Measurements from ENCODE around the gene ETV1. TPM values are rescaled to one million over a fixed set of nuclear protein-coding genes. Genes with fewer than 3 reads are reported as not detected.

The ETV1 gene
- polyA plus RNA-seq, 1 experiment = 5.4 TPM

DNA sequence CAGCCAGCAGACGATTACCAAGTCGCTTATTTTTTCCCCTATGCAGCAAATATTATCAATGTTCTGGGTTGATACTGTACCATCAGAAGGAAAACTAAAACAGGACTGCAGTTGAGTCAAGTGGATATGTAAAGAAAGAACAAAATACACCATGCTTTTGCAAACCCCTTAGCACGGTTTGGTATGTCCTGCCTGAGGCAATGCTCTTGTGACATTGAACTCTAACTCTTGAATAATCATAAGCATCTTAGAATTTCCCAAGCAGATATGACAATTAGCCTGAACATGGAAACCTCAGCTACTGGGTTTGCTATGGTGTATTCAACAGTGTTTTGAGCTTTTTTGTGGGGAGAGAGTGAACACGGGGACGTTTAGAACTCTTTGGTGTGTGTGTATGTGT, 107.4 kb downstream of the ETV1 start:
- TF ChIP-seq, protein P1, sequence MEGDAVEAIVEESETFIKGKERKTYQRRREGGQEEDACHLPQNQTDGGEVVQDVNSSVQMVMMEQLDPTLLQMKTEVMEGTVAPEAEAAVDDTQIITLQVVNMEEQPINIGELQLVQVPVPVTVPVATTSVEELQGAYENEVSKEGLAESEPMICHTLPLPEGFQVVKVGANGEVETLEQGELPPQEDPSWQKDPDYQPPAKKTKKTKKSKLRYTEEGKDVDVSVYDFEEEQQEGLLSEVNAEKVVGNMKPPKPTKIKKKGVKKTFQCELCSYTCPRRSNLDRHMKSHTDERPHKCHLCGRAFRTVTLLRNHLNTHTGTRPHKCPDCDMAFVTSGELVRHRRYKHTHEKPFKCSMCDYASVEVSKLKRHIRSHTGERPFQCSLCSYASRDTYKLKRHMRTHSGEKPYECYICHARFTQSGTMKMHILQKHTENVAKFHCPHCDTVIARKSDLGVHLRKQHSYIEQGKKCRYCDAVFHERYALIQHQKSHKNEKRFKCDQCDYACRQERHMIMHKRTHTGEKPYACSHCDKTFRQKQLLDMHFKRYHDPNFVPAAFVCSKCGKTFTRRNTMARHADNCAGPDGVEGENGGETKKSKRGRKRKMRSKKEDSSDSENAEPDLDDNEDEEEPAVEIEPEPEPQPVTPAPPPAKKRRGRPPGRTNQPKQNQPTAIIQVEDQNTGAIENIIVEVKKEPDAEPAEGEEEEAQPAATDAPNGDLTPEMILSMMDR (IDR thresholded peaks at IDR 0.05; ENCODE audit: insufficient read depth, low read depth, low read length) = no peak
- no peaks in the 10 kb centered on the region for H3K36me3 ChIP-seq (ENCODE audit: control insufficient read depth, insufficient read depth, low read length)
- POLR2A ChIA-PET = no interaction called here
- no peaks in the 10 kb centered on the region for H3K27me3 ChIP-seq (ENCODE audit: control insufficient read depth, insufficient read depth, low read length)
- no peak overlapping the region for H3K4me3 ChIP-seq (ENCODE audit: low read depth, low read length)
- DNase-seq (ENCODE audit: low read depth) = no peak
- CTCF ChIA-PET = no interaction called here

DNA sequence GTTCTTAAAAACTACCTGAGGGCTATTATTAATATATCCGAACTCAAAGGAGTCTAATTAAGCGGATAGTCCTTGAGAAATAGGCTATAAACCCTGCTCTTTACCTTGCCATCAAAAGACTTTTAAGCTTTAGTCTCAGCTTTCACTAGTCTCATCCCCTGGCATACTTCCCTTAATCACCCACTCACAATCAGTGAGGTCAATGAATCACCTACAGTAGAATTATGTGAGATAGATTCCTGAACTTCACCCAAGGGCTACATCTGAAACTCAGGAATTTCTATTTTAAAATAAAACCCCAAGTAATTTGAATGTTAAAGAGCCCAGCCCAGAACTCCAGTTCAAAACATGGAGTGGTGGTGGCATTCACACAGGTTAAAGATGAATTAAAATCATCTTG, 108.7 kb downstream of the ETV1 start:
- Histone ChIP-seq H3K4me3 (ENCODE audit: low read depth, low read length) (no peak overlapping the region), H3K36me3 (ENCODE audit: control insufficient read depth, insufficient read depth, low read length) (no peaks in the 10 kb centered on the region), H3K27me3 (ENCODE audit: control insufficient read depth, insufficient read depth, low read length) (no peaks in the 10 kb centered on the region)
- ChIA-PET POLR2A (no interaction called here), CTCF (no interaction called here)
- TF ChIP-seq, protein P1 (IDR thresholded peaks at IDR 0.05; ENCODE audit: insufficient read depth, low read depth, low read length) = no peak
- peak; percentile 63 for DNase-seq (ENCODE audit: low read depth)

DNA sequence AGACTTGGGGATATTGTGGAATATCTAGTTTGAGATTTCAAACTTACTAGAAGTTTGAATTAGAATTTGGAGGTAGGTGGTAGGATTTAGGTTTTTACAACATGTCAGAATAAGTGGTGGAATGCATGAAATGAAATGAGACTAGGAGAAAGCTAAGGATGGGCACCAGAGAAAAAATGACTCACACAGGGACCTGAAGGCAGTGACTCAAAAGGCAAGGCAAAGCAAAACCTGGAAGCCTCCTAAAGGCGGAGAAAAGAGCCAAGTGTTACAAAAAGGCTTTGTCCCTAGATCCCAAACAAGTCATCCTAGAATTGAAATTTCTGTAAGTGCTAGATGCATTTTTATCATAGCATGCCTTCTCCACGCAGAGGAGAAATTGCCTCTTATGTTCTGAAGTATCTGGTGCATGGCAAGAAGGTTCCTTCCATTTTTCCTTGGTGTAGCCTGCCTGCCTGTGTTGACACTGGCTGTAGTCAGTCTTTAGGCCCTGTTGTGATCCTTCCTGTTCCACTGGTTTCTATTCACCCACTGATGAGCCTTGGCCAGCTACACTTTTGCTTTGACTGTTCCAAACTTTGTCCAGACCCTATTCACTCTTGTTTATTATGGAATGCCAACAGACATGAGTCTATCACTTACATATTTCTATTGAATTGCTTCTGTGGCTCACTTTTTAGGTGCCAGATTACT, 109.3 kb downstream of the ETV1 start:
- POLR2A ChIA-PET = no interaction called here
- no peak for DNase-seq (ENCODE audit: low read depth)
- Histone ChIP-seq H3K27me3 (ENCODE audit: control insufficient read depth, insufficient read depth, low read length) (no peaks in the 10 kb centered on the region), H3K4me3 (ENCODE audit: low read depth, low read length) (no peak overlapping the region), H3K36me3 (ENCODE audit: control insufficient read depth, insufficient read depth, low read length) (no peaks in the 10 kb centered on the region)
- TF ChIP-seq, protein P1 (IDR thresholded peaks at IDR 0.05; ENCODE audit: insufficient read depth, low read depth, low read length) = no peak
- CTCF ChIA-PET = no interaction called here

DNA sequence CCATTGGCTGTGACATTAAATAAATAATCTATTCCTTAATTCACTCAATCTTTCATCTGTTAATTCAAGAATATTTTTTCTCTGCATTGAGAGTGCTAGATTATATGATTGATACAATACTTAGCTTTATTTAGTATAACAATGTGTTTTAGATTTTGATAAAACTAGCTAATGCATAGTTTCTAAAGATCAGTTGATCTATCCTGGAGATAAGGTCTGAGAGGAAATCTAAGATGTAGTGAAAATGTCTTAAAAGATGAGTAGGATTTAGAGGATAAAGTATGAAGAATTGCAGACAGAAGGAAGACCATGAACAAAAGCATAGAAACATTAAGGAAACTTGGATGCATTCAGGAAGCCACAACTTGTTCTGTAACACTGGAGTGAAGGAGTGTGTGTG, 110.3 kb downstream of the ETV1 start:
- CTCF ChIA-PET = interaction anchor here (1.1 kb wide), 1 partner anchor 9 kb away, joined by 3 read pairs; no protein-coding TSS in a partner anchor
- Histone ChIP-seq H3K4me3 (ENCODE audit: low read depth, low read length) (no peak overlapping the region), H3K36me3 (ENCODE audit: control insufficient read depth, insufficient read depth, low read length) (no peaks in the 10 kb centered on the region), H3K27me3 (ENCODE audit: control insufficient read depth, insufficient read depth, low read length) (no peaks in the 10 kb centered on the region)
- TF ChIP-seq, protein P1 (IDR thresholded peaks at IDR 0.05; ENCODE audit: insufficient read depth, low read depth, low read length) = no peak
- POLR2A ChIA-PET = no interaction called here
- no peak for DNase-seq (ENCODE audit: low read depth)

DNA sequence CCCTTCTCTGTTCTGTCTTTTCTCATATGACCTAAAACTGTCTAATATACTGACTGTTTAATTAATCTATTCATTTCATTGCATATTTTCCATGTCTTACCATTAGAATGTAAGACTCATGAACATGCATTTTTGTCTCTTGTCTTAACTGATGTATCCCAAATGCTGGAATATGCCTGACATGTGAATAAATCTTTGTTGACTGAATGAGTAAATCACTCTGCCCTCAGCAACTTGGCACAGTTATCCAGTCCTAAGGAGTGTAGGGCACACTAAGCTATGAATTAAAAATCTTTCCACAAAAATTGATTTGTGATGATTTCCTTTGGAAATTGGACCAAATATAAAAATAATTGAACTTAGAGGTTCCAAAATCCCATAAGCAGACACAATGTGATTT, 111.3 kb downstream of the ETV1 start:
- Histone ChIP-seq H3K4me3 (ENCODE audit: low read depth, low read length) (no peak overlapping the region), H3K36me3 (ENCODE audit: control insufficient read depth, insufficient read depth, low read length) (no peaks in the 10 kb centered on the region), H3K27me3 (ENCODE audit: control insufficient read depth, insufficient read depth, low read length) (no peaks in the 10 kb centered on the region)
- TF ChIP-seq, protein P1 (IDR thresholded peaks at IDR 0.05; ENCODE audit: insufficient read depth, low read depth, low read length) = no peak
- ChIA-PET POLR2A (no interaction called here), CTCF (no interaction called here)
- DNase-seq (ENCODE audit: low read depth) = no peak
